Neural progenitor cell (in vitro differentiated cells): ENCODE results near the gene CA10.

ENCODE experiments used
- CTCF ChIP-seq: fragments of 200-600 bp; sonication (generic); IDR thresholded peaks from 2 replicates; pipeline ENCODE4 v1.5.1; 2017; ENCODE audit warnings: antibody characterized with exemption, mild to moderate bottlenecking
- EZH2 ChIP-seq: fragments of 200-600 bp; sonication (generic); IDR thresholded peaks from 2 replicates; pipeline ENCODE4 v1.6.1; 2017; ENCODE audit warnings: antibody characterized with exemption, mild to moderate bottlenecking, moderate library complexity
- EZH2phosphoT487 ChIP-seq: fragments of 200-600 bp; sonication (generic); IDR thresholded peaks from 2 replicates; pipeline ENCODE4 v1.6.1; 2017; ENCODE audit warnings: antibody characterized with exemption

GRCh38 chr17:52140601-52141000 lies 17.9 kb downstream of the CA10 start:
- TF ChIP-seq EZH2 (no peak), CTCF (no peak), EZH2phosphoT487 (no peak)
